Liver (tissue), 9 donors: ENCODE measurements around the gene DNHD1. TPM values are rescaled to one million over a fixed set of nuclear protein-coding genes. Genes with fewer than 3 reads are reported as not detected.

Experiments used
- DNase-seq: peaks from one replicate; pipeline ENCODE4 v3.0.0-alpha.2; 2017; ENCODE audit warnings: low spot score
- H3K27ac ChIP-seq, 2 donors: one replicate each; pipeline ENCODE4 v1.7.0; 2013; ENCODE audit warnings: inconsistent platforms in 2 of 2, low read length in 2 of 2, control low read depth in 1 of 2, low read depth in 1 of 2, mild to moderate bottlenecking in 1 of 2
- H3K27me3 ChIP-seq, 4 donors: one replicate each; pipeline versions ENCODE4 v1.6.1 to v1.7.0; 2013; ENCODE audit warnings: low read length in 3 of 4, inconsistent platforms in 1 of 4, mild to moderate bottlenecking in 1 of 4, moderate library complexity in 1 of 4; ENCODE audit not compliant: control insufficient read depth in 4 of 4, insufficient read depth in 4 of 4
- H3K36me3 ChIP-seq, 4 donors: one replicate each; pipeline versions ENCODE4 v1.6.1 to v1.7.0; 2013; ENCODE audit warnings: low read length in 3 of 4, mild to moderate bottlenecking in 3 of 4, low read depth in 1 of 4, moderate library complexity in 1 of 4; ENCODE audit not compliant: control insufficient read depth in 4 of 4, insufficient read depth in 3 of 4
- H3K4me1 ChIP-seq, 4 donors: one replicate each; pipeline versions ENCODE4 v1.6.1 to v1.7.0; 2013; ENCODE audit warnings: low read length in 3 of 4, mild to moderate bottlenecking in 3 of 4, moderate library complexity in 1 of 4; ENCODE audit not compliant: control insufficient read depth in 4 of 4, insufficient read depth in 4 of 4
- H3K4me3 ChIP-seq, 3 donors: one replicate each; pipeline versions ENCODE4 v1.6.1 to v1.7.0; 2013; ENCODE audit warnings: low read length in 3 of 3, control low read depth in 1 of 3, low read depth in 1 of 3, mild to moderate bottlenecking in 1 of 3
- H3K9ac ChIP-seq, 2 donors: one replicate each; pipeline ENCODE4 v1.7.0; 2013; ENCODE audit warnings: low read length in 2 of 2, mild to moderate bottlenecking in 2 of 2, moderate library complexity in 2 of 2, control low read depth in 1 of 2, low read depth in 1 of 2
- H3K9me3 ChIP-seq, 4 donors: one replicate each; pipeline versions ENCODE4 v1.6.1 to v1.7.0; 2013; ENCODE audit warnings: low read length in 3 of 4; ENCODE audit not compliant: control insufficient read depth in 4 of 4
- FOXA1 ChIP-seq: IDR thresholded peaks from 2 replicates; pipeline ENCODE4 v1.6.1; 2016; ENCODE audit warnings: antibody characterized with exemption
- FOXA2 ChIP-seq: IDR thresholded peaks from 2 replicates; pipeline ENCODE4 v1.6.1; 2016; ENCODE audit warnings: antibody characterized with exemption
- GABPA ChIP-seq, 2 donors: IDR thresholded peaks in 1 of 2; conservative IDR thresholded peaks in 1 of 2; 2 replicates each; pipeline ENCODE4 v1.6.1; 2016; ENCODE audit warnings: antibody characterized with exemption in 2 of 2, mild to moderate bottlenecking in 1 of 2, moderate library complexity in 1 of 2
- HNF4A ChIP-seq, 2 donors: conservative IDR thresholded peaks; 2 replicates each; pipeline ENCODE4 v1.6.1; 2016; ENCODE audit warnings: antibody characterized with exemption in 2 of 2, mild to moderate bottlenecking in 2 of 2
- HNF4G ChIP-seq: IDR thresholded peaks from 2 replicates; pipeline ENCODE4 v1.6.1; 2016; ENCODE audit warnings: antibody characterized with exemption
- JUND ChIP-seq, 2 donors: IDR thresholded peaks; 2 replicates each; pipeline ENCODE4 v1.6.1; 2016; ENCODE audit warnings: antibody characterized with exemption in 2 of 2
- MAX ChIP-seq: IDR thresholded peaks from 2 replicates; pipeline ENCODE4 v1.6.1; 2016; ENCODE audit warnings: antibody characterized with exemption
- NR2F2 ChIP-seq: IDR thresholded peaks from 2 replicates; pipeline ENCODE4 v1.6.1; 2016; ENCODE audit warnings: antibody characterized with exemption
- RXRA ChIP-seq, 2 donors: IDR thresholded peaks; 2 replicates each; pipeline ENCODE4 v1.6.1; 2017 to 2018; ENCODE audit warnings: antibody characterized with exemption in 2 of 2, mild to moderate bottlenecking in 1 of 2
- TAF1 ChIP-seq: conservative IDR thresholded peaks from 2 replicates; pipeline ENCODE4 v1.6.1; 2016; ENCODE audit warnings: antibody characterized with exemption, mild to moderate bottlenecking
- ZBTB33 ChIP-seq: IDR thresholded peaks from 2 replicates; pipeline ENCODE4 v1.6.1; 2016; ENCODE audit warnings: antibody characterized with exemption
- WGBS: extraction: QIAGEN DNeasy Blood & Tissue Kit; methylation state at CpG from one replicate; pipeline ENCODE4 v1.1.7; 2013; 5-methylcytosine and 5-hydroxymethylcytosine counted together
- polyA plus RNA-seq, 2 donors: library from polyadenylated mRNA; stranded (reverse) in 1 of 2; unstranded in 1 of 2; fragments of 200-250 nt in 1 of 2; fragments of >200 nt in 1 of 2; fragmentation: Nextera tagmentation in 1 of 2; extraction: Ambion mirVana in 1 of 2; gene quantifications; one replicate each; pipeline versions ENCODE4 v1.2.1 to v1.2.3, GENCODE V29; 2013 to 2015
- total RNA-seq, 2 donors: library from RNA; depleted of rRNA; stranded (reverse); fragments of >200 nt; gene quantifications; one replicate each; pipeline ENCODE4 v1.2.3, GENCODE V29; 2014
- TF ChIP-seq, protein P1 (sequence below): fragments of 150-350 bp; IDR thresholded peaks from 2 replicates; pipeline ENCODE4 v1.5.1; 2017; ENCODE audit warnings: improper control_type of control experiment, low read depth, low read length; ENCODE audit not compliant: missing input control
- TF ChIP-seq, protein P2 (sequence below): IDR thresholded peaks from 2 replicates; pipeline ENCODE4 v1.6.1; 2016; ENCODE audit warnings: antibody characterized with exemption, mild to moderate bottlenecking
- donor health status: healthy.
- donor health status: healthy.
- donor health status: healthy.
- donor health status: healthy.
- donor health status: healthy.

Gene DNHD1
- total and polyA plus RNA-seq, 4 donors: 2.1 to 23.6 (median 5.0) TPM

DNA sequence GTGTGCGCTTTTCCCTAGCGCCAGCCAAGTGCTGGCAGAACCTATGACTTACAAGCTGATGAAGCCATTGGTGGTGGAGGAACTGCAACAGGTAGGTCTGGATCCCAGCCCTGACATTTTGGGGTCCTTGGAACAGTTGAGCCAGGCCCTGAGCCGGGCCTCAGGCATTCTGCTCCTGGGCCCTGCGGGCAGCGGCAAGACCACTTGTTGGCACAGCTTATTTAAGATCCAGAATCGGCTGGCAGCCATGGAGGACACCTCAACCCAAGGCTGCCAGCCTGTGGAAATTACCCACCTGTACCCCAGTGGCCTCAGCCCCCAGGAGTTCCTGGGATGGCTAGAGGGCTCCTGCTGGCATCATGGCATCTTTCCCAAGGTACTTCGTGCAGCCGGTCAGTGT lies 49.7 kb downstream of the DNHD1 start:
- Histone ChIP-seq H3K9ac (no peak overlapping the region), H3K27me3 (no peaks in the 10 kb centered on the region), H3K9me3 (no peaks in the 10 kb centered on the region), H3K36me3 (peaks cover 4 to 17% (median 7%) of the 10 kb centered on the region in 4 donors), H3K4me1 (no peaks in the 10 kb centered on the region), H3K4me3 (no peak overlapping the region), H3K27ac (no peak overlapping the region)
- WGBS: 99% methylated on average over 8 of the region's 8 CpGs
- no peak for TF ChIP-seq MAX
- no peak for TF ChIP-seq GABPA (IDR thresholded peaks at IDR 0.05 in 1 of 2, conservative IDR thresholded peaks at IDR 0.05 in 1 of 2)
- no peak for TF ChIP-seq TAF1
- TF ChIP-seq JUND (IDR thresholded peaks at IDR 0.05): no peak
- no peak for TF ChIP-seq NR2F2
- TF ChIP-seq ZBTB33: no peak
- TF ChIP-seq, protein P1, sequence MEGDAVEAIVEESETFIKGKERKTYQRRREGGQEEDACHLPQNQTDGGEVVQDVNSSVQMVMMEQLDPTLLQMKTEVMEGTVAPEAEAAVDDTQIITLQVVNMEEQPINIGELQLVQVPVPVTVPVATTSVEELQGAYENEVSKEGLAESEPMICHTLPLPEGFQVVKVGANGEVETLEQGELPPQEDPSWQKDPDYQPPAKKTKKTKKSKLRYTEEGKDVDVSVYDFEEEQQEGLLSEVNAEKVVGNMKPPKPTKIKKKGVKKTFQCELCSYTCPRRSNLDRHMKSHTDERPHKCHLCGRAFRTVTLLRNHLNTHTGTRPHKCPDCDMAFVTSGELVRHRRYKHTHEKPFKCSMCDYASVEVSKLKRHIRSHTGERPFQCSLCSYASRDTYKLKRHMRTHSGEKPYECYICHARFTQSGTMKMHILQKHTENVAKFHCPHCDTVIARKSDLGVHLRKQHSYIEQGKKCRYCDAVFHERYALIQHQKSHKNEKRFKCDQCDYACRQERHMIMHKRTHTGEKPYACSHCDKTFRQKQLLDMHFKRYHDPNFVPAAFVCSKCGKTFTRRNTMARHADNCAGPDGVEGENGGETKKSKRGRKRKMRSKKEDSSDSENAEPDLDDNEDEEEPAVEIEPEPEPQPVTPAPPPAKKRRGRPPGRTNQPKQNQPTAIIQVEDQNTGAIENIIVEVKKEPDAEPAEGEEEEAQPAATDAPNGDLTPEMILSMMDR: no peak
- TF ChIP-seq HNF4A (conservative IDR thresholded peaks at IDR 0.05): no peak
- no peak for TF ChIP-seq RXRA (IDR thresholded peaks at IDR 0.05)
- no peak for TF ChIP-seq FOXA1
- TF ChIP-seq, protein P2, sequence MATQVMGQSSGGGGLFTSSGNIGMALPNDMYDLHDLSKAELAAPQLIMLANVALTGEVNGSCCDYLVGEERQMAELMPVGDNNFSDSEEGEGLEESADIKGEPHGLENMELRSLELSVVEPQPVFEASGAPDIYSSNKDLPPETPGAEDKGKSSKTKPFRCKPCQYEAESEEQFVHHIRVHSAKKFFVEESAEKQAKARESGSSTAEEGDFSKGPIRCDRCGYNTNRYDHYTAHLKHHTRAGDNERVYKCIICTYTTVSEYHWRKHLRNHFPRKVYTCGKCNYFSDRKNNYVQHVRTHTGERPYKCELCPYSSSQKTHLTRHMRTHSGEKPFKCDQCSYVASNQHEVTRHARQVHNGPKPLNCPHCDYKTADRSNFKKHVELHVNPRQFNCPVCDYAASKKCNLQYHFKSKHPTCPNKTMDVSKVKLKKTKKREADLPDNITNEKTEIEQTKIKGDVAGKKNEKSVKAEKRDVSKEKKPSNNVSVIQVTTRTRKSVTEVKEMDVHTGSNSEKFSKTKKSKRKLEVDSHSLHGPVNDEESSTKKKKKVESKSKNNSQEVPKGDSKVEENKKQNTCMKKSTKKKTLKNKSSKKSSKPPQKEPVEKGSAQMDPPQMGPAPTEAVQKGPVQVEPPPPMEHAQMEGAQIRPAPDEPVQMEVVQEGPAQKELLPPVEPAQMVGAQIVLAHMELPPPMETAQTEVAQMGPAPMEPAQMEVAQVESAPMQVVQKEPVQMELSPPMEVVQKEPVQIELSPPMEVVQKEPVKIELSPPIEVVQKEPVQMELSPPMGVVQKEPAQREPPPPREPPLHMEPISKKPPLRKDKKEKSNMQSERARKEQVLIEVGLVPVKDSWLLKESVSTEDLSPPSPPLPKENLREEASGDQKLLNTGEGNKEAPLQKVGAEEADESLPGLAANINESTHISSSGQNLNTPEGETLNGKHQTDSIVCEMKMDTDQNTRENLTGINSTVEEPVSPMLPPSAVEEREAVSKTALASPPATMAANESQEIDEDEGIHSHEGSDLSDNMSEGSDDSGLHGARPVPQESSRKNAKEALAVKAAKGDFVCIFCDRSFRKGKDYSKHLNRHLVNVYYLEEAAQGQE: no peak
- no peak for DNase-seq

GRCh38 chr11:6547177-6547576 lies 50.1 kb downstream of the DNHD1 start:
- peaks cover 4 to 17% (median 7%) of the 10 kb centered on the region in 4 donors for H3K36me3 ChIP-seq
- no peak overlapping the region for H3K4me3 ChIP-seq
- H3K27me3 ChIP-seq: no peaks in the 10 kb centered on the region
- DNase-seq: no peak
- H3K9me3 ChIP-seq: no peaks in the 10 kb centered on the region
- H3K4me1 ChIP-seq: no peaks in the 10 kb centered on the region
- TF ChIP-seq HNF4G (no peak), RXRA (IDR thresholded peaks at IDR 0.05) (no peak), FOXA2 (no peak), FOXA1 (no peak)
- no peak overlapping the region for H3K27ac ChIP-seq
- H3K9ac ChIP-seq: no peak overlapping the region
- WGBS: 97% methylated on average over 6 of the region's 6 CpGs
